Measurements from ENCODE around the gene ZNRF3.

GRCh38 chr22:28896611-28897010, 13.2 kb downstream of the ZNRF3 start:
- TF ChIP-seq CTCF (IDR thresholded peaks at IDR 0.05) = no peak
- TF ChIP-seq POLR2A (IDR thresholded peaks at IDR 0.05) = no peak
- TF ChIP-seq POLR2AphosphoS5 (IDR thresholded peaks at IDR 0.05; ENCODE audit: insufficient read depth in 1 of 2, low read depth in 1 of 2) = no peak
